Cortex of kidney (tissue), 1 donor: Measurements from ENCODE around the gene ATP6V1C2.
"Not testable (repeated sequence)": the region's sequence is repeated elsewhere in the genome, so short reads cannot be mapped to it uniquely, and the experiment has no call there.

ENCODE experiments used
- DNase-seq: peaks from one replicate; lab custom pipeline; 2025; lab: John Stamatoyannopoulos, UW

ATP6V1C2 gene

GRCh38 chr2:10813163-10814138 is 92.0 kb downstream of the ATP6V1C2 start:
- DNase-seq = not testable (repeated sequence)

- DNase-seq = no peak
Observed at GRCh38 chr2:10814142-10814541, 92.7 kb downstream of the ATP6V1C2 start.

- no peak for DNase-seq
Observed at GRCh38 chr2:10814571-10815331, 93.3 kb downstream of the ATP6V1C2 start.

- DNase-seq = no peak
Observed at GRCh38 chr2:10817413-10817812, 96.0 kb downstream of the ATP6V1C2 start.

GRCh38 chr2:10818305-10818704 is 96.9 kb downstream of the ATP6V1C2 start:
- DNase-seq = not testable (repeated sequence)

- no peak for DNase-seq
Observed at GRCh38 chr2:10818984-10819383, 97.6 kb downstream of the ATP6V1C2 start.

GRCh38 chr2:10819714-10820314 is 98.4 kb downstream of the ATP6V1C2 start:
- no peak for DNase-seq

- DNase-seq = no peak
Observed at GRCh38 chr2:10820562-10820961, 99.1 kb downstream of the ATP6V1C2 start.

- no peak for DNase-seq
Observed at GRCh38 chr2:10820978-10821695, 99.7 kb downstream of the ATP6V1C2 start.

- no peak for DNase-seq
Observed at GRCh38 chr2:10824191-10824590, 102.8 kb downstream of the ATP6V1C2 start.

- no peak for DNase-seq
Observed at GRCh38 chr2:10826026-10826425, 104.6 kb downstream of the ATP6V1C2 start.

- DNase-seq = no peak
Observed at GRCh38 chr2:10826625-10827024, 105.2 kb downstream of the ATP6V1C2 start.

- DNase-seq = no peak
Observed at GRCh38 chr2:10828346-10828745, 106.9 kb downstream of the ATP6V1C2 start.

- no peak for DNase-seq
Observed at GRCh38 chr2:10829299-10829698, 107.9 kb downstream of the ATP6V1C2 start.

- DNase-seq = no peak
Observed at GRCh38 chr2:10830203-10830602, 108.8 kb downstream of the ATP6V1C2 start.

GRCh38 chr2:10830641-10831399 is 109.4 kb downstream of the ATP6V1C2 start:
- no peak for DNase-seq

GRCh38 chr2:10831400-10831985 is 110.1 kb downstream of the ATP6V1C2 start:
- no peak for DNase-seq

- DNase-seq = no peak
Observed at GRCh38 chr2:10832203-10832936, 110.9 kb downstream of the ATP6V1C2 start.

- DNase-seq = no peak
Observed at GRCh38 chr2:10833021-10833420, 111.6 kb downstream of the ATP6V1C2 start.

- DNase-seq = no peak
Observed at GRCh38 chr2:10834068-10834655, 112.7 kb downstream of the ATP6V1C2 start.
